Measurements from ENCODE around the gene PFKFB4.
"Not testable (repeated sequence)": the region's sequence is repeated elsewhere in the genome, so short reads cannot be mapped to it uniquely, and the experiment has no call there.

The PFKFB4 gene

GRCh38 chr3:48500656-48501055, 55.9 kb downstream of the PFKFB4 start:
- ChIA-PET POLR2A (no interaction called here), CTCF (interaction anchor here (1.4 to 2.2 kb wide), 2 partner anchors 48 to 134 kb away, joined by 3 to 5 read pairs; no protein-coding TSS in a partner anchor)
- no peak for TF ChIP-seq CTCF (IDR thresholded peaks at IDR 0.05; ENCODE audit: insufficient read depth, low read length, missing control alignments)
- H3K4me3 ChIP-seq (ENCODE audit: low read depth, low read length), result no peak overlapping the region
- DNase-seq (ENCODE audit: low read depth, low spot score), result no peak

GRCh38 chr3:48493203-48493501, 63.5 kb downstream of the PFKFB4 start:
- TF ChIP-seq CTCF (IDR thresholded peaks at IDR 0.05; ENCODE audit: insufficient read depth, low read length, missing control alignments), result no peak
- DNase-seq (ENCODE audit: low read depth, low spot score), result no peak
- no peak overlapping the region for H3K4me3 ChIP-seq (ENCODE audit: low read depth, low read length)
- ChIA-PET CTCF (no interaction called here), POLR2A (interaction anchor here (1.3 kb wide), 1 partner anchor 20 kb away, joined by 3 read pairs; no protein-coding TSS in a partner anchor)

GRCh38 chr3:48492461-48493202, 64.0 kb downstream of the PFKFB4 start:
- POLR2A ChIA-PET, result interaction anchor here (1.3 kb wide), 1 partner anchor 19 kb away, joined by 3 read pairs; no protein-coding TSS in a partner anchor
- no peak overlapping the region for H3K4me3 ChIP-seq (ENCODE audit: low read depth, low read length)
- DNase-seq (ENCODE audit: low read depth, low spot score), result peak; percentile 59

GRCh38 chr3:48486952-48487351, 69.7 kb downstream of the PFKFB4 start:
- POLR2A ChIA-PET, result no interaction called here
- CTCF ChIA-PET, result no interaction called here
- no peak for DNase-seq (ENCODE audit: low read depth, low spot score)
- H3K4me3 ChIP-seq (ENCODE audit: low read depth, low read length), result no peak overlapping the region
- TF ChIP-seq CTCF (IDR thresholded peaks at IDR 0.05; ENCODE audit: insufficient read depth, low read length, missing control alignments), result no peak

More at GRCh38 chr3:48492461-48493202, 64.0 kb downstream of the PFKFB4 start:
- no peak for TF ChIP-seq CTCF (IDR thresholded peaks at IDR 0.05; ENCODE audit: insufficient read depth, low read length, missing control alignments)
- CTCF ChIA-PET, result no interaction called here

- CTCF ChIA-PET, result interaction anchor here (0.8 to 1.4 kb wide), 3 partner anchors 11 to 82 kb away, joined by 3 read pairs; no protein-coding TSS in a partner anchor
- POLR2A ChIA-PET; DNase-seq (ENCODE audit: low read depth, low spot score); H3K4me3 ChIP-seq (ENCODE audit: low read depth, low read length): not testable (repeated sequence)
These were observed 73.8 kb downstream of the PFKFB4 start for GRCh38 chr3:48482822-48483221.

GRCh38 chr3:48480891-48481290, 75.7 kb downstream of the PFKFB4 start:
- DNase-seq (ENCODE audit: low read depth, low spot score); H3K4me3 ChIP-seq (ENCODE audit: low read depth, low read length); CTCF ChIA-PET; POLR2A ChIA-PET: not testable (repeated sequence)

GRCh38 chr3:48478626-48479555, 77.7 kb downstream of the PFKFB4 start:
- TF ChIP-seq CTCF (IDR thresholded peaks at IDR 0.05; ENCODE audit: insufficient read depth, low read length, missing control alignments), result no peak
- CTCF ChIA-PET, result no interaction called here

More at GRCh38 chr3:48478626-48479555, 77.7 kb downstream of the PFKFB4 start:
- POLR2A ChIA-PET, result no interaction called here
- no peak overlapping the region for H3K4me3 ChIP-seq (ENCODE audit: low read depth, low read length)
- DNase-seq (ENCODE audit: low read depth, low spot score), result no peak
